WI38 (cell line): ENCODE data around the gene STK4.

Experiments
- H3K4me3 ChIP-seq: 2 replicates; pipeline ENCODE4 v1.5.1; 2011; ENCODE audit warnings: low read depth, mild to moderate bottlenecking, control low read depth, low read length
- TF ChIP-seq, protein P1 (sequence below): IDR thresholded peaks from 2 replicates; pipeline ENCODE4 v1.5.1; 2012; ENCODE audit warnings: low read depth, mild to moderate bottlenecking, control low read depth, low read length

STK4 gene

DNA sequence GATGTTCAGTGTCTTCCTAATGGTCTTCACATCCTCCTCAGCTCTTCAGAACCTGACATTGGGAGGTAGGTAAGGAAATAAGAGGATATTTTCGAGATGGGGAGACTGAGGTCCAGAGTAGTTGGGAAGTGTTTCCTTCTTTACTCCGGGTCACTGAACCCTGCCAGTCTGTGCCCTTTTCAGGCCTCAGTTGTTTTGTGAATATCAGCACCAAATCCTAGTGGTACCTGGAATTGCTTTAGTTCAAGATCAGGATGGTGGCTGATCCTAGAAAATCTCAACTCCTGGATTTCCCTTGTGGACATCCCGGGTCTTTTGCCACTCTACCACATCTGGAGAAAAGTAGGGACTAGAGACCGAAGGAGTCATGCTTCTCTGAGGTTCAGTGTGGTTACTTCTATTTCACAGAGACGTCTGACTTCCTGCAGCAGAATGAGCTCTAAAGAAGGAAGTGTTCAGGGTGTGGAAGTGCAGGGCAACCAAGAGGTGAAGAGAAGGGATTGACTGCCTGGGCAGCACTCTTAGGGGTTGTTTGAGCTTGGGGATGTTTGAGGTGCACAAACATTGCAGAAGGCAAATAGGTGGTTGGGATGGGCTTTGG, 995 bp downstream of the STK4 start:
- TF ChIP-seq, protein P1, sequence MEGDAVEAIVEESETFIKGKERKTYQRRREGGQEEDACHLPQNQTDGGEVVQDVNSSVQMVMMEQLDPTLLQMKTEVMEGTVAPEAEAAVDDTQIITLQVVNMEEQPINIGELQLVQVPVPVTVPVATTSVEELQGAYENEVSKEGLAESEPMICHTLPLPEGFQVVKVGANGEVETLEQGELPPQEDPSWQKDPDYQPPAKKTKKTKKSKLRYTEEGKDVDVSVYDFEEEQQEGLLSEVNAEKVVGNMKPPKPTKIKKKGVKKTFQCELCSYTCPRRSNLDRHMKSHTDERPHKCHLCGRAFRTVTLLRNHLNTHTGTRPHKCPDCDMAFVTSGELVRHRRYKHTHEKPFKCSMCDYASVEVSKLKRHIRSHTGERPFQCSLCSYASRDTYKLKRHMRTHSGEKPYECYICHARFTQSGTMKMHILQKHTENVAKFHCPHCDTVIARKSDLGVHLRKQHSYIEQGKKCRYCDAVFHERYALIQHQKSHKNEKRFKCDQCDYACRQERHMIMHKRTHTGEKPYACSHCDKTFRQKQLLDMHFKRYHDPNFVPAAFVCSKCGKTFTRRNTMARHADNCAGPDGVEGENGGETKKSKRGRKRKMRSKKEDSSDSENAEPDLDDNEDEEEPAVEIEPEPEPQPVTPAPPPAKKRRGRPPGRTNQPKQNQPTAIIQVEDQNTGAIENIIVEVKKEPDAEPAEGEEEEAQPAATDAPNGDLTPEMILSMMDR, result no peak

DNA sequence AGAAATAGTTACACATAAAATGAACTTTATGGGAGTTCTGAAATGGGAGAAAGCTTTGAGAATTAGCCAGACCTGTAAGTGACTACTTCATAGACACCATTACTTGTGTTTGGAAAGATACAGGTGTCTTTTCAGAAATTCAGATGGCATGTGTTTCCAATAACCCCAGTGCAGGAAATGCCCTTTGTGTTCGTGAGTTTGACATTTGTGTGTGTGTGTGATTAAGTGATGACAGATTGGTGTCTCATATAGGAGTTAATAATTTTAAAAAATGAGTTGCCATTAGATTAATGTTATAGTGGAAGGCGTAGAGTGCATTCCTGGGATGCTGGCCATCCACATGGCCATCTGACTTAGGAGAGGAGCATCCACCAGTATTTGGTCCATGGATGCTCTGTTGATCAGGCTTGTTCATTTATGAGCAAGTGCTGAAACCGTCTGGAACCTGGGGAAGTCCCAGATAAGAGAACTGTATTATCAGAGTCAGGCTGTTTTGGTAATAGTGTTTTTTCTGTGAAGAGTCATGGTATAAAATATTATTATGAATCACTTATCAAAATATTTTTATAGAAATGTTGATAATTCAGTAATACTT, 3.1 kb downstream of the STK4 start:
- TF ChIP-seq, protein P1, result no peak
- H3K4me3 ChIP-seq, result no peak overlapping the region

More for the DNA sequence above, 995 bp downstream of the STK4 start:
- H3K4me3 ChIP-seq, result peak overlapping the region; percentile 99

DNA sequence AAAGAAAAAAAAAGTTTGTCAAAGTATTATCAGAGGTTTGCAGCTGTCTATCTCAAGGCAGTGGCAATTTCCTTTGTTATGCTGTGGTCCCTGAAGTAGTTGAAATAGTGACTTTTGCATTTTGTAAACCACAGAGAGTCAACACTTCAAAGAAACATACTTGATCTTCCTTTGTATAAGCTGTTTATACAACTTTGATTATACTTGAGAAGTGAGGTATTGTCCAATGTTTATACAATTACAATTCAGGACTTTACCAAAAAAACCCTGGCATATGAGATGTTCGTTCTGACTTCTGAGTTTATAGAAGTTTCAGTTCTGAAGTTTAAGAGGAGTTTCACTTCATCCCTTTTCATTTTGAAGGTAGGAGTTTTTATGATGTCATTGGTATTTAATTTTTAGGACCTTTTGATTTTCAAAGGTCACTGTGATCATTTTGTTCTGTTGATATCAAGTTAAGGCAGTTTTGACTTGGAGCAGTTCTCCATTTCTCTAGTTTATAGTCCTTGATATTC, 4.0 kb downstream of the STK4 start:
- H3K4me3 ChIP-seq, result no peak overlapping the region
- TF ChIP-seq, protein P1, result no peak

DNA sequence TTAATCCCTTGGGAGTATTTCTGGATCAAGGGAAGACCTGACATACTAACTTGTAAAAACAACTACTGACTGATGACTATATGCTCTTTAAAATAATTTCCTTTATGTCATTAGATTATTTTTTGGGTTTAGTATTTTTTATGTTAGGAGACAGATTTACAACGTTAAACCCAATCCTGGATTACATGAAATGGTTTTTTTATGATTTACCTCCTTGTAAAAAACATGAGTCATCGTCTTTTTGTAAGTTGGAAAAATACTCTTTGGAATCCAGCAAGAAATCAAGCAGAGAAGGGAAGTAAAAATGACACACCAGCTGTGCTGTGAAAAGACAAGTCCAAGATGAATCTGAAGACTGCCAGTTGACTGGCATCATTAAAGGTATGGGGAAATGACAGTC, 6.7 kb downstream of the STK4 start:
- TF ChIP-seq, protein P1, result no peak
- no peak overlapping the region for H3K4me3 ChIP-seq

DNA sequence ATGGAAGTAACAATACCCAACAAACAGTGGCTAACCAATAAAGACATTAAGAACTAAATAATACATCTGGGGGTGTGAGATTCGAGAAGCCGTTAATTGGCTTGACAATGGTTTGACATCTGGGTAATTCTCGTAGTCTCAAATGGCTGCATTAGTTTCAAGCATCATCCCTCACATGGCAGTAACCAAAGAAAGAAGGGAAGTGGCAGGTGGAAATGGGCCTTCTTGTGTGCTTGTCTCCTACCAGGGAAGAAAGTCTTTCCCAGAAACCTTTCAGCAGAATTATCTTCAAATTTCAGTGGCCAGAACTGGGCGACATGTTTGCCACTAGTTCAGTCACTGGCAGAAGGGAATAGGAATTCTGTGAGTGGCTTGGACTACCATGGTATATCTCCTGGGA, 10.4 kb downstream of the STK4 start:
- H3K4me3 ChIP-seq, result no peak overlapping the region
- TF ChIP-seq, protein P1, result no peak

DNA sequence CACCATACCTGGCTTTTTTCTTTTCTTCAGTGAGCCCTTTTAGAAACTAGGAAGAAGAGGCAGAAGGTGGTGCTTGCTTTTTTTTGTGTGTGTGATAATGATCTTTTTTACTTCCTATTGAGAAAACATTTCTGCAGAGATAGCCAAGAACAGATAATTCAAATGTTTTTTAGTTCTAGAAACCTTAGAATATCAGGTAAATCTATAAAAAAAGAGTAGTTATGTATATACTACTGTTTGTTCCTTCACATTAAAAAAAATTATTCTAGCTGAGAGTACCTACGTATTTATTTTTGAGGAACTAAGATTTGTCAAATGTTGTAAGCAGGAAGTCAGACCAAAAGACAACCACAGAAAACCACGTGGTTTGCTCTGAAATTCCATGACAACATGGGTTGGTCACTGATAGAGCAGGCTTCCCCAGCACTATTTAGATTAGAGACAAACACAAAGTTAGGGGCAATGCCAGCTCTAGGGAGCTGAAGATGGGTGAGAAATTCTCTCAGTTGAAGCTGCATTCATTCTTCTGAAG, 12.8 kb downstream of the STK4 start:
- H3K4me3 ChIP-seq, result no peak overlapping the region
- TF ChIP-seq, protein P1, result no peak

DNA sequence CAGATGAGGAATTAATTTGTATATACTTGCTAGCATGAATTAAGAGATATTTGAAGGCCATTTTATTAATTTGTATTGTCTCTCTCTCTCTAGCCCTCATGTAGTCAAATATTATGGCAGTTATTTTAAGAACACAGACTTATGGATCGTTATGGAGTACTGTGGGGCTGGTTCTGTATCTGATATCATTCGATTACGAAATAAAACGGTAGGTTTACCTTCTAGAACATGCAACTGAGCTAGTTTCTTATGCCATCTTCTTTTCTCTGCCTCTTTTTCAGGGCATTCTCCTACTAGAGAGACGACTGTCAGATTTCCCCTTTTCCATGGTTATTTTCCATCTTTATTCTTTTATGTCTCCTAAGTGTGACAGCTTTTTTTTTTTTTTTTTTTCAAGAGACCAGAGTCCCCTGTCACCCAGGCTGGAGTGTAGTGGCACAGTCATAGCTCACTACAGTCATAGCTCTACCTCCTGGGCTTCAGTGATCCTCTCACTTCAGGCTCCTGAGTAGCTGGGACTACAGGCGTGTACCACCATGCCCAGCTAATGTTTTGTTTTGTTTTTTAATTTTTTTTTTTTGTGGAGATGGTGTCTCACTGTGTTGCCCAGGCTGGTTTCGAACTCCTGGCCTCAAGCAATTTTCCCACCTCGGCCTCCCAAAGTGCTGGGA, 15.6 kb downstream of the STK4 start:
- no peak overlapping the region for H3K4me3 ChIP-seq
- TF ChIP-seq, protein P1, result no peak
